HepG2 (cell line): ENCODE measurements around the gene NFASC. TPM values are rescaled to one million over a fixed set of nuclear protein-coding genes. Genes with fewer than 3 reads are reported as not detected.

Experiments
- ATAC-seq: fragments of 200-7000 bp; cut with Tn5 transposase; 3 replicates; pipeline ENCODE4 v1.9.1; 2020; ENCODE audit warnings: mild to moderate bottlenecking, moderate library complexity
- BruUV-seq: library from RNA; stranded (reverse); fragments of 400-500 nt; replicated peaks from 2 replicates; lab custom pipeline; 2021; lab: Mats Ljungman, UMichigan
- CTCF ChIA-PET: fragments of 300-600 bp; formaldehyde crosslinking; extraction: SDS; loops from one replicate; lab custom pipeline; 2021; ENCODE audit warnings: low total read pairs, inconsistent platforms, low intra/inter-chr PET ratio; lab: Yijun Ruan, JAX
- POLR2A ChIA-PET: fragments of 350-600 bp; sonication (Branson Sonifier 250); formaldehyde crosslinking; loops from one replicate; lab custom pipeline; 2020; ENCODE audit warnings: antibody characterized with exemption, inconsistent platforms; lab: Yijun Ruan, JAX
- DNase-seq: peaks from one replicate; pipeline ENCODE4 v3.0.0-alpha.2; 2015; ENCODE audit warnings: low spot score
- FAIRE-seq: peaks from 3 replicates; lab custom pipeline; 2011; peaks lifted over from hg19 to GRCh38; lab: Jason Lieb, UNC
- H2AFZ ChIP-seq: one replicate; pipeline ENCODE4 v1.6.1; 2011; ENCODE audit warnings: low read length, inconsistent platforms
- H3K27ac ChIP-seq: fragments of 300-600 bp; 3 replicates; pipeline ENCODE4 v1.8.0; 2011; ENCODE audit warnings: mixed run types, mild to moderate bottlenecking, mixed read lengths, low read length, inconsistent platforms; ENCODE audit not compliant: insufficient read depth; ENCODE audit errors: extremely low read length
- H3K27me3 ChIP-seq, 2 experiments: fragments of 200-600 bp in 1 of 2; 2 replicates in 1 of 2; 3 replicates in 1 of 2; pipeline versions ENCODE4 v1.6.0 to v1.8.0; 2011; ENCODE audit warnings: low read length in 2 of 2, mild to moderate bottlenecking in 2 of 2, moderate library complexity in 2 of 2, inconsistent platforms in 1 of 2; ENCODE audit not compliant: insufficient read depth in 2 of 2, control insufficient read depth in 1 of 2
- H3K36me3 ChIP-seq, 2 experiments: fragments of 200-600 bp in 1 of 2; replicated peaks in 1 of 2; 2 replicates in 1 of 2; 3 replicates in 1 of 2; pipeline versions ENCODE4 v1.5.1 to v1.8.0; 2011; ENCODE audit warnings: low read length in 2 of 2, inconsistent platforms in 1 of 2; ENCODE audit not compliant: insufficient read depth in 2 of 2, control insufficient read depth in 1 of 2
- H3K4me1 ChIP-seq: 2 replicates; pipeline ENCODE4 v1.5.1; 2012; ENCODE audit warnings: low read length, inconsistent platforms; ENCODE audit not compliant: insufficient read depth
- H3K4me2 ChIP-seq: 2 replicates; pipeline ENCODE4 v1.6.0; 2011; ENCODE audit warnings: low read depth, low read length, inconsistent platforms
- H3K4me3 ChIP-seq, 3 experiments: fragments of 200-600 bp in 1 of 3; sonication (generic), shearing (Covaris generic) in 1 of 3; replicated peaks in 1 of 3; 2 replicates each; pipeline ENCODE4 v1.5.1; 2011 to 2016; ENCODE audit warnings: low read length in 3 of 3, inconsistent platforms in 2 of 3, low read depth in 2 of 3, mild to moderate bottlenecking in 2 of 3, control low read depth in 1 of 3, mixed read lengths in 1 of 3; ENCODE audit not compliant: insufficient read depth in 1 of 3
- H3K79me2 ChIP-seq: one replicate; pipeline ENCODE4 v1.6.1; 2011; ENCODE audit warnings: low read length, inconsistent platforms; ENCODE audit not compliant: insufficient read depth
- H3K9ac ChIP-seq: 2 replicates; pipeline ENCODE4 v1.6.0; 2011; ENCODE audit warnings: mild to moderate bottlenecking, low read depth, low read length, inconsistent platforms; ENCODE audit not compliant: insufficient read depth
- H3K9me3 ChIP-seq: 2 replicates; pipeline ENCODE4 v1.5.1; 2012; ENCODE audit warnings: mild to moderate bottlenecking, low read length
- H4K20me1 ChIP-seq: 2 replicates; pipeline ENCODE4 v1.6.0; 2011; ENCODE audit warnings: inconsistent platforms, mild to moderate bottlenecking, low read length, moderate library complexity; ENCODE audit not compliant: insufficient read depth
- AGO1 ChIP-seq: fragments of 200-400 bp; formaldehyde crosslinking; IDR thresholded peaks from 2 replicates; pipeline ENCODE4 v1.6.1; 2017; ENCODE audit warnings: mild to moderate bottlenecking, low read depth, low read length, moderate library complexity; ENCODE audit not compliant: poor library complexity, severe bottlenecking
- AGO2 ChIP-seq: fragments of 200-400 bp; formaldehyde crosslinking; optimal IDR thresholded peaks from 2 replicates; pipeline ENCODE3; 2017; ENCODE audit warnings: mild to moderate bottlenecking, low read depth, low read length, moderate library complexity
- DNMT3B ChIP-seq: conservative IDR thresholded peaks from 2 replicates; pipeline ENCODE4 v1.6.1; 2016; ENCODE audit warnings: missing biosample characterization, control low read depth
- DPF2 ChIP-seq: sonication (generic); formaldehyde crosslinking; IDR thresholded peaks from 2 replicates; pipeline ENCODE4 v1.4.0; 2020; ENCODE audit warnings: mild to moderate bottlenecking, low read depth, missing genetic modification reagents, borderline replicate concordance
- HOXA9 ChIP-seq: sonication (generic); formaldehyde crosslinking; IDR thresholded peaks from 2 replicates; pipeline ENCODE4 v1.8.1; 2022; ENCODE audit warnings: missing genetic modification reagents, mild to moderate bottlenecking, moderate library complexity, borderline replicate concordance
- SATB2 ChIP-seq: sonication (generic); formaldehyde crosslinking; IDR thresholded peaks from 2 replicates; pipeline ENCODE4 v1.5.0; 2020; ENCODE audit warnings: missing genetic modification reagents
- YY1 ChIP-seq: IDR thresholded peaks from 2 replicates; pipeline ENCODE4 v1.6.1; 2011; ENCODE audit warnings: low read length, low read depth, moderate library complexity, mild to moderate bottlenecking; ENCODE audit not compliant: insufficient read depth, insufficient replicate concordance
- ZNF275 ChIP-seq: sonication (generic); formaldehyde crosslinking; IDR thresholded peaks from 2 replicates; pipeline ENCODE4 v1.8.0; 2022; ENCODE audit warnings: missing genetic modification reagents, mild to moderate bottlenecking, inconsistent platforms, borderline replicate concordance
- ZNF567 ChIP-seq: sonication (generic); formaldehyde crosslinking; IDR thresholded peaks from 2 replicates; pipeline ENCODE4 v1.8.1; 2023; ENCODE audit warnings: mild to moderate bottlenecking, missing genetic modification reagents, borderline replicate concordance
- ZNF678 ChIP-seq: sonication (generic); formaldehyde crosslinking; IDR thresholded peaks from 2 replicates; pipeline ENCODE4 v1.4.0; 2020; ENCODE audit warnings: mild to moderate bottlenecking, missing genetic modification reagents
- ZNF850 ChIP-seq: sonication (generic); formaldehyde crosslinking; conservative IDR thresholded peaks from 2 replicates; pipeline ENCODE4 v1.9.0; 2021; ENCODE audit warnings: mild to moderate bottlenecking, missing genetic modification reagents
- WGBS: methylation state at CpG from one replicate; pipeline ENCODE4 v1.1.6; 2017; ENCODE audit warnings: low lambda C conversion rate; 5-methylcytosine and 5-hydroxymethylcytosine counted together
- in situ Hi-C: cut with HindIII; loops from 2 replicates; pipeline ENCODE4 v1.10.0; 2017; ENCODE audit warnings: low pct_unique_long_range_greater_than_20kb; ENCODE audit not compliant: extremely low pct_ligation_motif_present
- intact Hi-C: fragments of 100-400 bp; cut with micrococcal nuclease; formaldehyde crosslinking; loops from one replicate; pipeline ENCODE4 v1.10.0; 2022; ENCODE audit not compliant: unreplicated experiment
- polyA plus RNA-seq, 8 experiments: library from polyadenylated mRNA; depleted of rRNA in 3 of 8; stranded (reverse) in 7 of 8; unstranded in 1 of 8; fragments of >200 nt; fragmentation: Illumina TruSeq in 4 of 8; extraction: Trizol in 4 of 8; gene quantifications; 2 replicates each; pipeline versions ENCODE4 v1.2.1 to v1.2.3, GENCODE V29; 2011 to 2016; ENCODE audit warnings: low read depth in 4 of 8, missing spikeins in 1 of 8, mixed read lengths in 1 of 8; ENCODE audit not compliant: insufficient read depth in 1 of 8
- total RNA-seq, 5 experiments: library from RNA; depleted of rRNA; stranded (reverse); fragments of >200 nt; fragmentation: Illumina TruSeq; extraction: Trizol; gene quantifications; 2 replicates each; pipeline ENCODE4 v1.2.3, GENCODE V29; 2016; ENCODE audit warnings: low read depth in 1 of 5
- TF ChIP-seq, protein P1 (sequence below): sonication (generic); formaldehyde crosslinking; IDR thresholded peaks from 2 replicates; pipeline ENCODE4 v1.4.0; 2020; ENCODE audit warnings: missing genetic modification reagents
- TF ChIP-seq, protein P2 (sequence below): sonication (generic); formaldehyde crosslinking; IDR thresholded peaks from 2 replicates; pipeline ENCODE4 v1.4.0; 2020; ENCODE audit warnings: mild to moderate bottlenecking, missing genetic modification reagents
- TF ChIP-seq, protein P3 (sequence below): IDR thresholded peaks from 2 replicates; pipeline ENCODE4 v1.6.1; 2016; ENCODE audit warnings: low read depth, missing genetic modification reagents, missing compliant biosample characterization

NFASC gene
- total and polyA plus RNA-seq, 2 of the 13 experiments (the other 11 are each of a cell fraction or from before 2014, with no cell fraction given) = not detected

GRCh38 chr1:204821476-204821875, 49.2 kb upstream of the NFASC start:
- Histone ChIP-seq H3K27me3 (0 out of 5 replicates have a peak, but pooled peaks cover 0 to 5% of the 10 kb centered on the region in 2 experiments), H2AFZ (no peak overlapping the region), H4K20me1 (no peaks in the 10 kb centered on the region), H3K4me2 (no peak overlapping the region), H3K4me3 (no peak overlapping the region), H3K9ac (no peak overlapping the region), H3K79me2 (no peaks in the 10 kb centered on the region), H3K36me3 (no peaks in the 10 kb centered on the region), H3K4me1 (no peaks in the 10 kb centered on the region), H3K9me3 (no peaks in the 10 kb centered on the region), H3K27ac (no peak overlapping the region)
- intact Hi-C loops = no loop called here
- no peak for FAIRE-seq
- no peak for TF ChIP-seq YY1
- no peak for TF ChIP-seq AGO1
- TF ChIP-seq ZNF275 (CRISPR knock-in tag) = no peak
- TF ChIP-seq ZNF567 (CRISPR knock-in tag) = no peak
- TF ChIP-seq DNMT3B (CRISPR knock-in tag) = no peak
- TF ChIP-seq, protein P1, sequence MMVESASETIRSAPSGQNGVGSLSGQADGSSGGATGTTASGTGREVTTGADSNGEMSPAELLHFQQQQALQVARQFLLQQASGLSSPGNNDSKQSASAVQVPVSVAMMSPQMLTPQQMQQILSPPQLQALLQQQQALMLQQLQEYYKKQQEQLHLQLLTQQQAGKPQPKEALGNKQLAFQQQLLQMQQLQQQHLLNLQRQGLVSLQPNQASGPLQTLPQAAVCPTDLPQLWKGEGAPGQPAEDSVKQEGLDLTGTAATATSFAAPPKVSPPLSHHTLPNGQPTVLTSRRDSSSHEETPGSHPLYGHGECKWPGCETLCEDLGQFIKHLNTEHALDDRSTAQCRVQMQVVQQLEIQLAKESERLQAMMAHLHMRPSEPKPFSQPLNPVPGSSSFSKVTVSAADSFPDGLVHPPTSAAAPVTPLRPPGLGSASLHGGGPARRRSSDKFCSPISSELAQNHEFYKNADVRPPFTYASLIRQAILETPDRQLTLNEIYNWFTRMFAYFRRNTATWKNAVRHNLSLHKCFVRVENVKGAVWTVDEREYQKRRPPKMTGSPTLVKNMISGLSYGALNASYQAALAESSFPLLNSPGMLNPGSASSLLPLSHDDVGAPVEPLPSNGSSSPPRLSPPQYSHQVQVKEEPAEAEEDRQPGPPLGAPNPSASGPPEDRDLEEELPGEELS = no peak
- no peak for TF ChIP-seq ZNF850 (CRISPR knock-in tag)
- no peak for TF ChIP-seq SATB2
- TF ChIP-seq, protein P2, sequence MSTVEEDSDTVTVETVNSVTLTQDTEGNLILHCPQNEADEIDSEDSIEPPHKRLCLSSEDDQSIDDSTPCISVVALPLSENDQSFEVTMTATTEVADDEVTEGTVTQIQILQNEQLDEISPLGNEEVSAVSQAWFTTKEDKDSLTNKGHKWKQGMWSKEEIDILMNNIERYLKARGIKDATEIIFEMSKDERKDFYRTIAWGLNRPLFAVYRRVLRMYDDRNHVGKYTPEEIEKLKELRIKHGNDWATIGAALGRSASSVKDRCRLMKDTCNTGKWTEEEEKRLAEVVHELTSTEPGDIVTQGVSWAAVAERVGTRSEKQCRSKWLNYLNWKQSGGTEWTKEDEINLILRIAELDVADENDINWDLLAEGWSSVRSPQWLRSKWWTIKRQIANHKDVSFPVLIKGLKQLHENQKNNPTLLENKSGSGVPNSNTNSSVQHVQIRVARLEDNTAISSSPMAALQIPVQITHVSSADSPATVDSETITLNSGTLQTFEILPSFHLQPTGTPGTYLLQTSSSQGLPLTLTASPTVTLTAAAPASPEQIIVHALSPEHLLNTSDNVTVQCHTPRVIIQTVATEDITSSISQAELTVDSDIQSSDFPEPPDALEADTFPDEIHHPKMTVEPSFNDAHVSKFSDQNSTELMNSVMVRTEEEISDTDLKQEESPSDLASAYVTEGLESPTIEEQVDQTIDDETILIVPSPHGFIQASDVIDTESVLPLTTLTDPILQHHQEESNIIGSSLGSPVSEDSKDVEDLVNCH (CRISPR knock-in tag) = no peak
- no peak for TF ChIP-seq AGO2
- TF ChIP-seq DPF2 (CRISPR knock-in tag) = no peak
- TF ChIP-seq ZNF678 = no peak
- TF ChIP-seq, protein P3, sequence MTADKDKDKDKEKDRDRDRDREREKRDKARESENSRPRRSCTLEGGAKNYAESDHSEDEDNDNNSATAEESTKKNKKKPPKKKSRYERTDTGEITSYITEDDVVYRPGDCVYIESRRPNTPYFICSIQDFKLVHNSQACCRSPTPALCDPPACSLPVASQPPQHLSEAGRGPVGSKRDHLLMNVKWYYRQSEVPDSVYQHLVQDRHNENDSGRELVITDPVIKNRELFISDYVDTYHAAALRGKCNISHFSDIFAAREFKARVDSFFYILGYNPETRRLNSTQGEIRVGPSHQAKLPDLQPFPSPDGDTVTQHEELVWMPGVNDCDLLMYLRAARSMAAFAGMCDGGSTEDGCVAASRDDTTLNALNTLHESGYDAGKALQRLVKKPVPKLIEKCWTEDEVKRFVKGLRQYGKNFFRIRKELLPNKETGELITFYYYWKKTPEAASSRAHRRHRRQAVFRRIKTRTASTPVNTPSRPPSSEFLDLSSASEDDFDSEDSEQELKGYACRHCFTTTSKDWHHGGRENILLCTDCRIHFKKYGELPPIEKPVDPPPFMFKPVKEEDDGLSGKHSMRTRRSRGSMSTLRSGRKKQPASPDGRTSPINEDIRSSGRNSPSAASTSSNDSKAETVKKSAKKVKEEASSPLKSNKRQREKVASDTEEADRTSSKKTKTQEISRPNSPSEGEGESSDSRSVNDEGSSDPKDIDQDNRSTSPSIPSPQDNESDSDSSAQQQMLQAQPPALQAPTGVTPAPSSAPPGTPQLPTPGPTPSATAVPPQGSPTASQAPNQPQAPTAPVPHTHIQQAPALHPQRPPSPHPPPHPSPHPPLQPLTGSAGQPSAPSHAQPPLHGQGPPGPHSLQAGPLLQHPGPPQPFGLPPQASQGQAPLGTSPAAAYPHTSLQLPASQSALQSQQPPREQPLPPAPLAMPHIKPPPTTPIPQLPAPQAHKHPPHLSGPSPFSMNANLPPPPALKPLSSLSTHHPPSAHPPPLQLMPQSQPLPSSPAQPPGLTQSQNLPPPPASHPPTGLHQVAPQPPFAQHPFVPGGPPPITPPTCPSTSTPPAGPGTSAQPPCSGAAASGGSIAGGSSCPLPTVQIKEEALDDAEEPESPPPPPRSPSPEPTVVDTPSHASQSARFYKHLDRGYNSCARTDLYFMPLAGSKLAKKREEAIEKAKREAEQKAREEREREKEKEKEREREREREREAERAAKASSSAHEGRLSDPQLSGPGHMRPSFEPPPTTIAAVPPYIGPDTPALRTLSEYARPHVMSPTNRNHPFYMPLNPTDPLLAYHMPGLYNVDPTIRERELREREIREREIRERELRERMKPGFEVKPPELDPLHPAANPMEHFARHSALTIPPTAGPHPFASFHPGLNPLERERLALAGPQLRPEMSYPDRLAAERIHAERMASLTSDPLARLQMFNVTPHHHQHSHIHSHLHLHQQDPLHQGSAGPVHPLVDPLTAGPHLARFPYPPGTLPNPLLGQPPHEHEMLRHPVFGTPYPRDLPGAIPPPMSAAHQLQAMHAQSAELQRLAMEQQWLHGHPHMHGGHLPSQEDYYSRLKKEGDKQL (CRISPR knock-in tag) = no peak
- no peak for TF ChIP-seq HOXA9 (CRISPR knock-in tag)
- BruUV-seq = no TSS peak
- in situ Hi-C loops = no loop called here
- ChIA-PET CTCF (no interaction called here), POLR2A (no interaction called here)
- ATAC-seq = no peak
- WGBS = 2% methylated on average over 5 of the region's 5 CpGs
- DNase-seq = no peak
